Activated naive CD4-positive, alpha-beta T cell treated with anti-CD3 and anti-CD28 coated beads, Interleukin-2, amount 10 ng/mL, durations not matched to agents 7 days and 5 days (primary cell): ENCODE measurements around the gene NTMT1.

Source experiments
- CTCF ChIA-PET: fragments of 350-600 bp; sonication (Branson Sonifier 250); formaldehyde crosslinking; loops from one replicate; lab custom pipeline; 2021; ENCODE audit warnings: antibody characterized with exemption; lab: Charles Lee
- DNase-seq: peaks from one replicate; pipeline ENCODE4 v3.0.0-alpha.2; 2020
- H3K27ac Mint-ChIP-seq: one replicate; pipeline ENCODE4 v1.8.0; 2021; ENCODE audit warnings: mild to moderate bottlenecking, moderate library complexity, mixed read lengths
- H3K27me3 Mint-ChIP-seq: one replicate; pipeline ENCODE4 v1.8.0; 2021; ENCODE audit warnings: mild to moderate bottlenecking, mixed read lengths
- H3K36me3 Mint-ChIP-seq: one replicate; pipeline ENCODE4 v1.8.0; 2021; ENCODE audit warnings: mixed read lengths
- H3K4me1 Mint-ChIP-seq: one replicate; pipeline ENCODE4 v1.8.0; 2021; ENCODE audit warnings: mixed read lengths
- H3K4me3 Mint-ChIP-seq: one replicate; pipeline ENCODE4 v1.8.0; 2021; ENCODE audit warnings: mild to moderate bottlenecking, moderate library complexity, mixed read lengths
- H3K9me3 Mint-ChIP-seq: one replicate; pipeline ENCODE4 v1.8.0; 2021; ENCODE audit warnings: mixed read lengths

NTMT1 gene

GRCh38 chr9:129604766-129605163 lies 21.2 kb upstream of the NTMT1 start:
- Mint-ChIP-seq H3K4me1 (peaks cover 62% of the 10 kb centered on the region), H3K9me3 (no peaks in the 10 kb centered on the region), H3K27me3 (peaks cover 31% of the 10 kb centered on the region), H3K27ac (peak overlapping the region; percentile 3), H3K36me3 (no peaks in the 10 kb centered on the region), H3K4me3 (no peak overlapping the region)
- peak; percentile 52 for DNase-seq
- CTCF ChIA-PET, result interaction anchor here (0.7 to 2.4 kb wide), 3 partner anchors 430 to 474 kb away, joined by 3 to 13 read pairs (median 4); no protein-coding TSS in a partner anchor

GRCh38 chr9:129606161-129607026 lies 19.6 kb upstream of the NTMT1 start:
- H3K27me3 Mint-ChIP-seq, result peaks cover 29% of the 10 kb centered on the region
- no peaks in the 10 kb centered on the region for H3K36me3 Mint-ChIP-seq
- no peaks in the 10 kb centered on the region for H3K9me3 Mint-ChIP-seq
- H3K4me3 Mint-ChIP-seq, result no peak overlapping the region
- peaks cover 71% of the 10 kb centered on the region for H3K4me1 Mint-ChIP-seq
- H3K27ac Mint-ChIP-seq, result no peak overlapping the region
- no peak for DNase-seq
- CTCF ChIA-PET, result interaction anchor here (0.9 to 2.4 kb wide), 5 partner anchors 22 to 475 kb away, joined by 3 to 13 read pairs (median 7); partner anchors contain the start of gene IER5L

- no peak for DNase-seq
- H3K36me3 Mint-ChIP-seq, result no peaks in the 10 kb centered on the region
- CTCF ChIA-PET, result interaction anchor here (1.6 to 2.4 kb wide), 2 partner anchors 434 to 476 kb away, joined by 7 to 13 read pairs; no protein-coding TSS in a partner anchor
- peaks cover 71% of the 10 kb centered on the region for H3K4me1 Mint-ChIP-seq
- peak overlapping the region; percentile 65 for H3K27ac Mint-ChIP-seq
- peaks cover 31% of the 10 kb centered on the region for H3K27me3 Mint-ChIP-seq
- no peaks in the 10 kb centered on the region for H3K9me3 Mint-ChIP-seq
- no peak overlapping the region for H3K4me3 Mint-ChIP-seq
Observed at GRCh38 chr9:129607027-129607387, 19.0 kb upstream of the NTMT1 start.

GRCh38 chr9:129608561-129609481 lies 17.1 kb upstream of the NTMT1 start:
- peak overlapping the region; percentile 28 for H3K4me3 Mint-ChIP-seq
- H3K4me1 Mint-ChIP-seq, result peaks cover 58% of the 10 kb centered on the region

GRCh38 chr9:129609486-129610212 lies 16.3 kb upstream of the NTMT1 start:
- H3K27ac Mint-ChIP-seq, result peak overlapping the region; percentile 77
- H3K4me1 Mint-ChIP-seq, result peaks cover 53% of the 10 kb centered on the region
- CTCF ChIA-PET, result interaction anchor here (1.5 to 2.2 kb wide), 7 partner anchors 14 to 478 kb away, joined by 4 to 14 read pairs (median 7); no protein-coding TSS in a partner anchor
- no peaks in the 10 kb centered on the region for H3K9me3 Mint-ChIP-seq
- peak; percentile 74 for DNase-seq
- H3K4me3 Mint-ChIP-seq, result peak overlapping the region; percentile 84
- no peaks in the 10 kb centered on the region for H3K36me3 Mint-ChIP-seq
- H3K27me3 Mint-ChIP-seq, result peaks cover 42% of the 10 kb centered on the region

More at GRCh38 chr9:129608561-129609481, 17.1 kb upstream of the NTMT1 start:
- CTCF ChIA-PET, result interaction anchor here (0.6 to 2.2 kb wide), 10 partner anchors 15 to 477 kb away, joined by 3 to 14 read pairs (median 6); no protein-coding TSS in a partner anchor
- H3K27ac Mint-ChIP-seq, result peak overlapping the region; percentile 42
- H3K9me3 Mint-ChIP-seq, result no peaks in the 10 kb centered on the region
- H3K27me3 Mint-ChIP-seq, result peaks cover 38% of the 10 kb centered on the region
- no peaks in the 10 kb centered on the region for H3K36me3 Mint-ChIP-seq
- no peak for DNase-seq

GRCh38 chr9:129610213-129610472 lies 15.8 kb upstream of the NTMT1 start:
- peak overlapping the region; percentile 47 for H3K4me3 Mint-ChIP-seq
- H3K27ac Mint-ChIP-seq, result no peak overlapping the region
- CTCF ChIA-PET, result no interaction called here
- DNase-seq, result no peak
- H3K4me1 Mint-ChIP-seq, result peaks cover 49% of the 10 kb centered on the region
- no peaks in the 10 kb centered on the region for H3K36me3 Mint-ChIP-seq
- no peaks in the 10 kb centered on the region for H3K9me3 Mint-ChIP-seq
- peaks cover 47% of the 10 kb centered on the region for H3K27me3 Mint-ChIP-seq

GRCh38 chr9:129610473-129611306 lies 15.3 kb upstream of the NTMT1 start:
- CTCF ChIA-PET, result interaction anchor here (0.8 to 4.5 kb wide), 16 partner anchors 13 to 485 kb away, joined by 3 to 63 read pairs (median 4); partner anchors contain the start of genes C9orf50 and NTMT1
- Mint-ChIP-seq H3K27ac (no peak overlapping the region), H3K9me3 (no peaks in the 10 kb centered on the region), H3K4me3 (peak overlapping the region; percentile 64), H3K36me3 (no peaks in the 10 kb centered on the region), H3K27me3 (peaks cover 53% of the 10 kb centered on the region), H3K4me1 (peaks cover 47% of the 10 kb centered on the region)
- DNase-seq, result peak; percentile 80

- no peak for DNase-seq
- CTCF ChIA-PET, result interaction anchor here (0.8 to 4.5 kb wide), 16 partner anchors 13 to 485 kb away, joined by 3 to 63 read pairs (median 4); partner anchors contain the start of genes C9orf50 and NTMT1
- Mint-ChIP-seq H3K27me3 (peaks cover 53% of the 10 kb centered on the region), H3K9me3 (no peaks in the 10 kb centered on the region), H3K36me3 (no peaks in the 10 kb centered on the region), H3K27ac (no peak overlapping the region), H3K4me1 (peaks cover 40% of the 10 kb centered on the region), H3K4me3 (peak overlapping the region; percentile 15)
Observed at GRCh38 chr9:129611307-129611800, 14.6 kb upstream of the NTMT1 start.

GRCh38 chr9:129612123-129612522 lies 13.8 kb upstream of the NTMT1 start:
- CTCF ChIA-PET, result interaction anchor here (0.8 to 4.5 kb wide), 10 partner anchors 12 to 481 kb away, joined by 3 to 63 read pairs (median 6); partner anchors contain the start of genes C9orf50 and NTMT1
- no peaks in the 10 kb centered on the region for H3K36me3 Mint-ChIP-seq
- H3K9me3 Mint-ChIP-seq, result no peaks in the 10 kb centered on the region
- no peak for DNase-seq
- peaks cover 32% of the 10 kb centered on the region for H3K4me1 Mint-ChIP-seq
- peaks cover 55% of the 10 kb centered on the region for H3K27me3 Mint-ChIP-seq
- H3K27ac Mint-ChIP-seq, result no peak overlapping the region
- H3K4me3 Mint-ChIP-seq, result no peak overlapping the region

GRCh38 chr9:129612815-129613519 lies 13.0 kb upstream of the NTMT1 start:
- H3K4me1 Mint-ChIP-seq, result peaks cover 24% of the 10 kb centered on the region
- H3K9me3 Mint-ChIP-seq, result no peaks in the 10 kb centered on the region
- peaks cover 63% of the 10 kb centered on the region for H3K27me3 Mint-ChIP-seq
- no peaks in the 10 kb centered on the region for H3K36me3 Mint-ChIP-seq
- DNase-seq, result no peak
- CTCF ChIA-PET, result interaction anchor here (0.8 to 4.5 kb wide), 5 partner anchors 11 to 481 kb away, joined by 3 to 63 read pairs (median 6); partner anchors contain the start of genes C9orf50 and NTMT1
- no peak overlapping the region for H3K27ac Mint-ChIP-seq
- no peak overlapping the region for H3K4me3 Mint-ChIP-seq

- no peak for DNase-seq
- Mint-ChIP-seq H3K27ac (no peak overlapping the region), H3K36me3 (no peaks in the 10 kb centered on the region), H3K4me1 (peaks cover 17% of the 10 kb centered on the region), H3K27me3 (peaks cover 70% of the 10 kb centered on the region), H3K9me3 (no peaks in the 10 kb centered on the region), H3K4me3 (no peak overlapping the region)
- CTCF ChIA-PET, result interaction anchor here (0.9 to 4.5 kb wide), 6 partner anchors 10 to 482 kb away, joined by 3 to 63 read pairs (median 6); partner anchors contain the start of genes C9orf50 and NTMT1
Observed at GRCh38 chr9:129613520-129614175, 12.3 kb upstream of the NTMT1 start.
